GM19397 (cell line): Measurements from ENCODE around the gene REC8.
"Not testable (repeated sequence)": the region's sequence is repeated elsewhere in the genome, so short reads cannot be mapped to it uniquely, and the experiment has no call there.

Experiments used
- ATAC-seq: cut with Tn5 transposase; IDR thresholded peaks from one replicate; pipeline ENCODE4 v1.9.1; 2021; ENCODE audit warnings: mild to moderate bottlenecking, moderate library complexity; ENCODE audit not compliant: unreplicated experiment

The REC8 gene

DNA sequence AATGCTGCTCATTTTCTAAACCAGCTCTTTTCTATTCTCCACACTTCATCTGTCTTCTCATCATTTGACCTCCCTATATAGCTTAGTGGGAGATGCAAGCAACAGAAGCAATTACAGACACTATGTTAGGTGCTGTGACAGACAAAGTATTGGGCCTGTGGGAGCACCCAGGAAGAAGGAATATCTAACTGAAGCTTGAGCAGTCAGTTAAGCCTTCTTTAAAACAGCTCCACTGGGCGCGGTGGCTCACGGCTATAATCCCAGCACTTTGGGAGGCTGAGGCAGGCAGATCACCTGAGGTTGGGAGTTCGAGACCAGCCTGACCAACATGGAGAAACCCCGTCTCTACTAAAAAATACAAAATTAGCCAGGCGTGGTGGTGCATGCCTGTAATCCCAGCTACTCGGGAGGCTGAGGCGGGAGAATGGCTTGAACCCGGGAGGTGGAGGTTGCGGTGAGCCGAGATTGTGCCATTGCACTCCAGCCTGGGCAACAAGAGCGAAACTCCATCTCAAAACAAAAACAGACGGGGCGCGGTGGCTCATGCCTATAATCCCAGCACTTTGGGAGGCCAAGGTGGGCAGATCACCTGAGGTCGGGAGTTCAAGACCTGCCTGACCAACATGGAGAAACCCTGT, 31.5 kb downstream of the REC8 start:
- ATAC-seq: not testable (repeated sequence)

GRCh38 chr14:24204163-24205146, 32.6 kb downstream of the REC8 start:
- ATAC-seq: no peak

GRCh38 chr14:24206260-24207103, 34.6 kb downstream of the REC8 start:
- ATAC-seq: no peak

GRCh38 chr14:24207104-24207551, 35.2 kb downstream of the REC8 start:
- ATAC-seq: no peak

DNA sequence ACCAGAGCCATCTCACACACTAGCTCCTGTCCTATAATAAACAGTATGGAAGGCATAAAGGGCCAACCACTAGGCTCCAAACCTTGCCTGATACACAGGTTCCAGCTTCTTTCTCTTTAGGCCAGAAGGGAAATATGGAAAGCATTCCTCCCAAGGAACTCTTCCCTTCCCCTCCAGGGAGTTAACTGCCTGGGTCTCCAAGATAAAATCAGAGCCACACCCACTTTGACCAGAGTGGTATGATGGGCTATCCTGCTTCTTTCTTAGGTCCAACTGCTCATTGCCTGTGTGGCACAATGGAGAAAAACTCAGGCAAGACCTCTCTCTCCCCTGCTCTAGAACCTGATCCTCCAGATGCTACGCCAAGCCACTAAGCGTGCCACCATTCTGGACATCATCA, 35.7 kb downstream of the REC8 start:
- ATAC-seq: no peak

- no peak for ATAC-seq
These were observed 39.4 kb downstream of the REC8 start for GRCh38 chr14:24211311-24211710.

- ATAC-seq: peak; percentile 77
These were observed 41.3 kb downstream of the REC8 start, which contains the start of gene CHMP4A for GRCh38 chr14:24212924-24213865. Gene CHMP4A (minus strand): TSS chr14:24213488. CDS start chr14:24213439, 49 bp downstream.

DNA sequence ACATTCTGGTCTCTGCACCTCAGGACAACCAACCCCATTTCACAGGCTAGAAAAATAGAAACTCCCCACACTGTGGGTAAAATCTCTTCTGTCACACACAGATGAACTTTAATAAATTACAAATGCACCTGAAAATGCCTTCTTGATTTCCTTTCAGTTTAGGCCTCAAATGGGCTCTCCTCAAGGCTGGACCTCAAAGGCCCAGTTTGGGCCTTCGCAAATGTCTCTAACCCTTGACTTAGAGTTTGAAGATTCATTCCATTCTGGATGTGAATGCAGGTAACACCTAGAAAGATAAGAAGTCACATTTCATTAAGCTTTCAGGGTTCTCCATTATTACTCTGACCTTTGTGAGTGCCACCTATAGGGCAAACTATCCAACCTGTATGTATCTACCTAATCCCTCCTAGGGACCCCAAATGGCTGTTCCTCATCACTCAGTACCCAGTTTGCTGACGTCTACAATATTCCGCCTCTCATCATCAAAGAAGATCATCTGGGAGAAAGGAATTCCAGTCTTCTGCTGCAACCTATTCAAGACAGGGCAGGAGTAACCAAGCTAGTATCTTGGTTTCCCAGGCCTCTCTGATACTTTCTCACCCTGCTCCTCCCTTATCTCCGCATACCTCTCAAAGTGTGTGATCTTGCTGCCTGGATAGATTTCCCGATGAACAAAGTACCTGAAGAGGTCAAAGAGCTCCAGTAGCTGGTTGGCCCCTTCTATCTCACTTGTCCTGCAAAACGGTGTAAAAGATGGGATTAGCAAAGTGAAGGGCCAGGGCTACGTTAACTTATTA, 42.2 kb downstream of the REC8 start:
- no peak for ATAC-seq

DNA sequence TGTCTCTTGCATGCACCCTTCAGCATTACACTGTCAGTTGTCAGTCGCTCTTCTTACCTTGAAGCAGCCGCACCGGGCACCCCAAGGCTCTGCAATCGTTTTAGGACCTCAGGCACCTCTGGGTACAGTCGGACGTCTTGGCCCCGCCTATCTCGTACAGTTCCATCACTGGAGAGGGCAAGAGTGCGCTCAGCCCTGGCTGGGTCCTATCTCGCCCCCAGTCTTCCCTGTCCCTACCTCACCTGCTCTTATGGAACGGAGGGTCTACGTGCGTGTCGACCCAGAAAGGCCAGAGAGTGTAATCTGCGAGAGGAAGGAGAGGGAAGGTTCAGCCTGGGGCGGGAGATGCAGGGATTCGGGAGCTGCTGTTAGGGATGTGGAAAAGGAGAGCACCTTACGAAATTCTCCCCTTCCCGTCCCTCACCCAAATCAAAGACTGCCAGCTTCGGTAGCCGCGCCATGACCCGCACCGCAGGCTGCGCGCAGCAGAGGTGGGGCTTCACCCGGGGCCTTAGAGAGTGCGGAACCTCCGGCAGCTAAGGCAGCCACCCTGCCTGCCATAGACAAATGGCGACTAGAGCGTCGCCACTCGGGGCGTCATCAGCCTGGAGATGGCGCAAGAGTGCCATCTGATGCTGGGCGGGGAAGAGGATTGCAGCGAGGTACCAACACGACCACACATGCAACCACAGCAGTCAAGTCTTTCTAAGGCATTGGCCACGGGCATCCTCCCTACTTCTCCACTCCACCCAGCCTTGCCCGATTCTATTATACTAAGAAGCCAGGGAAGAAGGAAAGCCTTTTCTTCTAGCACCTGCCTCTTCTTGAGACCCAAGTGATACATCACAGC, 43.8 kb downstream of the REC8 start, which contains the start of gene MDP1:
Gene MDP1 (minus strand): TSS at position 572 of the 850 bp plus-strand sequence. CDS start 111 bp downstream, at position 461.
- peak; percentile 69 for ATAC-seq

GRCh38 chr14:24216345-24216699, 44.4 kb downstream of the REC8 start:
- no peak for ATAC-seq

DNA sequence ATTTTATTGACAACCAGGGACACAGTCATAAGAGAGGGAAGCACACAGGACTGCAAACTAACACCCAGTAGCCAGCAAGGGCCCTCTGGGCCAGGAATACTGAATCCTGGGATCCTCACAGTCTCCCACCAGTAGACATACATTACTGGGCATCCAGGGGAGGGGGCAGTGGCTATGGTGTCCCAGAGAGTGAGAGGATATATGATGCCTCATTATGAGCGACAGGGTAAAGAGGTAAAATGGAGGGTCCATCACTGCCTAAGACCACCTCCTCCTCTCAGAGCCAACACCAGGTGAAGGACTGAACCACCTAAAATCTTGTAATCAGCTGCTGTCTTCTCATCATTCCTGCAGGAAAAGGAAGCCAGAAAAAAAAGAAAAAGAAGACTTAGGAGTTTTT, 45.0 kb downstream of the REC8 start:
- not testable (repeated sequence) for ATAC-seq

DNA sequence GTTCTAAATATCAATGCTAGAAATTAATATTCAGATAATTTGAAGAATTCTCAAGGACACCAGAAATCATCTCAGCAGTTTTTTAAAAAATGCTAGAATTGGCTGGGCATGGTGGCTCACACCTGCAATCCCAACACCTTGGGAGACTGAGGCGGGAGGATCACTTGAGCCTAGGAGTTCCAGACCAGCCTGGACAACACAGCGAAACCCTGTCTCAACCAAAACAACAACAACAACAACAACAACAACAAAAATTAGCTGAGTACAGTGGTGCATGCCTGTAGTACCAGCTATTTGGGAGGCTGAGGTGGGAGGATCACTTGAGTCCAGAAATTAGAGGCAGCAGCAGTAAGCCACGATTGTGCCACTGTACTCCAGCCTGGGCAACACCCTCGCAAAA, 47.2 kb downstream of the REC8 start:
- ATAC-seq: no peak

GRCh38 chr14:24219521-24219920, 47.6 kb downstream of the REC8 start:
- no peak for ATAC-seq

- ATAC-seq: not testable (repeated sequence)
These were observed 51.1 kb downstream of the REC8 start for GRCh38 chr14:24222987-24223386.

- no peak for ATAC-seq
These were observed 52.8 kb downstream of the REC8 start for GRCh38 chr14:24224618-24225071.

- no peak for ATAC-seq
These were observed 54.6 kb downstream of the REC8 start for GRCh38 chr14:24226473-24226872.

DNA sequence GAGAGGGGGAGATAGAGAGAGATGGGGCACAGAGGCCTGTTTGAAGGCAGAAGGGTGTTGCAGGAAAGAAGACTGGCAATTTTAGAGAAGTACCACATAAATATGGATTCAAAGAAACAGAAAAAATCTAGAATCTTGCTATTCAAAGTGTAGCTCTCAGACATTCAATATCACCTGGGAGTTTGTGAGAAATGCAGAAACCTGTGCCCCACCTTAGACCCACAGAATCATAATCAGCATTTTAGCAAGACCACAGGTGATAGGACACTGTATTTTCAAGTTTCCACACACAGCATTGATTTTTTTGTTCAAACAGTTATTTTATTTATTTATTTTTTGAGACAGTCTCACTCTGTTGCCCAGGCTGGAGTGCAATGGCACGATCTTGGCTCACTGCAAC, 57.0 kb downstream of the REC8 start:
- ATAC-seq: no peak
